NCI-H1436 (cell line): ENCODE results near the gene MGAT5.
"Not testable (repeated sequence)": the region's sequence is repeated elsewhere in the genome, so short reads cannot be mapped to it uniquely, and the experiment has no call there.

Source experiments
- DNase-seq: peaks from one replicate; lab custom pipeline; 2025; lab: John Stamatoyannopoulos, UW

Gene MGAT5

DNA sequence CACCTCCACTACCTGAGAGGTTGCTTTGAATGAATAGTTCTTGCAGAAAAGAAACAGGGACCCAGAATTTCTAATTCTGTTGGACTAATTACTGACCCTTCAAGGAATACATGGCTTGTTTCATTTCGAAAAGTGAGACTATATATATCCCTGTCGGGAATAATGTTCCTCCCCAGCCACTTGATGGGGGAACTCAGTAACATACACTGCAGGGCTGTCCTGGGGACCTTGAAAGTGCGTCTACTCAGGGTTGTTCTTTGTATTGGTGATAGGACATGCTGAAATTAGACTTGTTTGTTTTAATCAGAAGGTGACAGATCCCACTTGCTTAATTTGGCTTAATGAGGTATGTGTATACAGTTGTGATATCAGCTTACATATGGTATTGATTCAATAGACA, 25.5 kb downstream of the MGAT5 start:
- DNase-seq: no peak

DNA sequence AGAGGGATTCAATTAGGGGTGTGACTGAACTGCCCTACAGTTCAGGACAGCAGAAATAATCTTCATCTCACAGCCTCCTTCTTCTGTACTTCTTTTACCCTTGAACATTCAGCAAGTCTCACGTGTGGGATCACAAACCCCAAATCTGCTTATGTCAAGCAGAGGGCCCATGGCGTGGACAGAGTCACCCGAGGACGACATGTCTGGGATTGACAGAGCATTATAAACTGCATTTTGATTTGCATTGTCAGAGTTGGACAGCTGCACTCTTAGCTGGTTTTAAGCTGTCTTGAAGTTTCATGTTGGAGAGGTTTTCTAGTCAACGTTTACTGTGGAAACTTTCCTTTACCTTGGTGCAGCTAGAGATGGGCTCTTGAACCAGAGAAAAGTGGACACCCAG, 26.4 kb downstream of the MGAT5 start:
- DNase-seq: no peak

DNA sequence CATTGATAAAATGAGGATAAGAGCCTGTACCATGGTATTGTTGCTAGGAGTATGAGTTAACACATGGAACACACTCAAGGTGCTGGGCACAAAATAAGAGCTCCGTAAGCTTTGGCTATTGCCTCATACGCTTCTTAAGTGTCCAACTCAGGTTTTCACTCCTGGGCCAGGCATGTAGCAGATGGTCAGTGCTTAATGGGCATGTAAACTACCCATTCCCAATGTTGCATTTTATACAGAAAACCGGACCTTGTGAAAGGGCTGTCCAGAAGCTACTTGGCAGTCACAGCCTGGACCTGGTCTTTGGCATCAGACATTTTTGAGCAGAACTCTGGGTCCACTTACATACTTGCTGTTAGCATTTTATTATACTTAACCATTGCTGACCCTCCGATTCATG, 26.9 kb downstream of the MGAT5 start:
- DNase-seq: no peak

DNA sequence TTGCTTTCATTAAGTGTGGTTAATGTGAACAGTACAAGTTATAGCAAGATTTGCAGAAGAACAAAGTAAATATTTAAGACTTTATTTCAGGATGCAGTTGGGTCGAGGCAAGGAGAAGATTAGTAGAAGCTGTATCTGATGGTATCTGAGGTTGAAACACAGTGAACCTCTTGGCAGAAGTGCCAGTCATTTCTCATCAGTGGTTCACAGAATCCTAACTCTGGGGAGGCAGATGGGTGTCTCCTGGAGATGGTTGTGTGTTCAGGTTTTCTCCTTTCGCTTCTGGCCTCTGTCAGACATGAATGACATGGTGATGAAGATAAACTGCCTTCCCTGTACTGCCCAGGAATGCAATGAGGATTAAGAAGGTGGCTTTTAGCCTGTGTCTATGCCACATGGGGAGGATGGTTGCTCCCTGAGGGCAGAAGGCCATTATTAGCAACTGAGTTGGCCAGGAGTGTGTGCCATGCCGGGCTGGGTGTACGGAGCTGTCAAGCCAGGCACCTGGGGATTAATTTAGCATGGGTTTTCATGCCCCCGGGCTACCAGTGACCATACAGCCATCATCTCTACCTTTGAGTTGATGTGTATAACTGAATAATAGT, 28.0 kb downstream of the MGAT5 start:
- no peak for DNase-seq

DNA sequence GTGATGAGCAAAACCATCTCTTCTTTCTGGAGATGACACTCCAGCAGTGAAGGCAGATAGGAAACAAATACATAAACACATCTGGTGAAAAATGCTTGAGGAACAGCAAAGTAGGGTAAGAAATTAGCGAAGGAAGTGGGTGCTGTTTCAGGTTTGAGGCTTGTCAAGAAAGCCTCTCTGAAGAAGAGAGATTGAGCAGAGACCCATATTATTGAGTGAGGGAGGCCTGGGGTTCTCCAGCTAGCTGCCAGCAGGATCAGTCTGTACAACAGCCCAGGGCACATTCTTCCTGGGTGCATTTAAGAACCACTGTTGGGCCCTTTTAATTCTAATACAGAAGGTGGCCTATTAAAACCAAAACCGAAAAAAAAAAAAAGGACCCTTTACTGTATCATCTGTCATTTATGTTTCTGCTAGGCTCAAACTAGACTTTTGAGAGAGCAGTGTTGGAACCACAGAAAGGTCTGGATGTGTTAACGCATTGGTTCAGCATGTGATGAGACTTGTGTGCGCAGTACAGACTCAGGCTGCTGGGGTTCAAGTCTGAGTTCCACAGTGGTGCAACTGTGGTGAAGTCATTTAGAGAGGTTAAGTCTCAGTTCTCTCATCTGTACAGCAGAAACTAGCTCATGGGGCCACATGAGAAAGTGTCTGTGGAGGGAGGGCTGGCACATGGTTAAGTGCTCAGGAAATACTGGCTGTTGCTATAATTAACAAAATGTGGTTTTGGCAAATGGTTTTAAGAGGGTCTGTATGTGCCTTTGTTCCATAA, 28.9 kb downstream of the MGAT5 start:
- no peak for DNase-seq

DNA sequence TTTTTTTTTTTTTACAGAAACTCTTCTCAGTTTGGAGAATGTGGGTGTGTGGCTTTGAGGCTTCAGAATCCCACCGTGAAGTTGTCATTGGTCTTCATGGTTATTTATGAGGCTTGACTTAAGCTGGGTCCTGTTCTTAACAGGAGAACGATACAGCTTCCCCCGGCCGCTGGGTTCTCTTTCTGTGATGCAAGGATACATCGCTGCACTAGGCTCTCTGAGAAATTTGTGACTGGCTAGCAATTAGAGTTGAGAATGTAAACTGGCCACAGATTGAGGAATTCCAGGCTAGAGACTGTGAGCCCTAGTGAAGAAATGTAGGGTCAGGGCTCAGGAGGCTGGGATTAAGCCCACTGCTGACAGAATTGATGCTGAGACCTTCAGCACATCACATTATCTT, 29.8 kb downstream of the MGAT5 start:
- DNase-seq: no peak

DNA sequence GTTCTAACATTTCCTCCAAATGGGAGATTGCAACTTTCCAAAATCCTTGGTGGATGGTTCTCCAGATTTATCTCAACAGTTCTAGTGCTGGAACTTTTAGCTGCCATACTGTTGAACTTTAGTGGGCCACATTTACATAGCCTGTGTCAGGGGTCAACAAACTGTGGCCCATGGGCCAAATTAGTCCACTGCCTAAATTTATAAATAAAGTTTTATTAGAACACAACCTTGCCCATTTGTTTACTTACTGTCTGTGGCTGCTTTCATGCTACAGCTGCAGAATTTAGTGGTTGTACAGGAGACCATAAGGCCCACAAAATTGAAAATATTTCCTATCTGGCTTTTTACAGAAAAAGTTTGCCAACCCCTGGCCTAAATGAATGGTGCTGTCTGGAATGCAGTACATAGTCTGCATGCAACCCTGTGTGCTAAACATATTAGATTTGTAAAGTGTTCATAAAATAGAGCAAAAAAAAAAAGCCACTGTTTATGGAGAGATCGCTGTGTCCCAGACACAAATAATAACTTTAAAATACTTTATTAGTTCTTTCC, 30.3 kb downstream of the MGAT5 start:
- DNase-seq: no peak

- DNase-seq: no peak
Measured at GRCh38 chr2:134287323-134287722, 33.5 kb downstream of the MGAT5 start.

DNA sequence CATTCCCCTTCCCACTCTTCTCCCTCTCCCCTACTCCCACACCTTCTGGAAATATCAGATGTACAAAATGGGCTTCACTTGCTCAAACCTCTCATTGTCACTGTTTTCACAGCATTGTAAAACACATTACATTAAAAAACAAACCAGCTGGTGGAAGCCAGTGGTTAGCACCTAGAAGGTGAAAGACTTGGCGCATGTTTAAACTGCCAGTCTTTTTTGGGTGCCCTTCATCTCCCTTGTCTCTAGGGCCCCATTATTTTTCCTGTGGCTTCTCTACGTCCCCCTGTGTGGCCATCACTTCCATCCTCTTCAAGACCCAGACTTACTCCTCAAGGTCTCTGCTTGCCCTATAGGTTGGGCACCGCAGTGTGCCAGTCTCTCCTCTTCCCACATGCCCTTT, 34.9 kb downstream of the MGAT5 start:
- DNase-seq: no peak

GRCh38 chr2:134289225-134289624, 35.4 kb downstream of the MGAT5 start:
- no peak for DNase-seq

DNA sequence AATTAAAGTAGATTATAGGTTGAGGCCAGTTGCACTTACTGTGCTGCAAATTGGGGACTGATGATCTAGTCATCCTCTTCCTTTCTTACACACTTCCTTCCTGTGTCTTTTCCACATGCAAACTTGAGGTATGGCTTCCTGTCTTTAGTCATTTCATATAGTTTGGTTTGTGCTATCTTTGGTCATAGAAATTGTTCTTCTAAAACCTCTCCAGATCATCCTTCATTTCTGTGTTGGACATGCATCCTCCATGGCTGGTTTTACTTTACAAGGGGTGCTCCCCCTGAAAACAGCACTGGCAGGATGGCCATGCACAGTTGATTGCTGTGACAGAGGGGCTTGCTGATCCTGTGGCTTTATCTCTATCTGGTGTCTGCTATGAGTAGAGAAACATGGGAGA, 36.5 kb downstream of the MGAT5 start:
- DNase-seq: no peak

DNA sequence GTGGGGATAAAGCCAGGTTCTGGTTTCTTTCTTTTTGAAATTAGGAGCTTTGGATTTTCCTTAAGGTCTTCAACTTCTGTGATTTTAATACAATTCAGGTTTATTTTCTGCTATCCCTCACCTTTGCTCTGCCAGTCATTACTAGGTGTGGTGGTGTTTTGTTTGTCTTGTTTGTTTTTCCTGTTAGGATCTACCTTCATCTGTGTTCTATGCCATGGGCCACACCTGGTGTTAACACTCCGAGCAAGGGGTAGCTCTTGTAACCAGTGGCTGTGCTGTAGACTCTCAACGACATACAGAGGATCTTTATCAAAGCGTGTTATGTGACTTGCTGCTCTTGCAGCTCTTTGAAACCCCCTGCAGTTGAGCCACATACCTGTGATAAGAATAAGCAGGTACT, 38.6 kb downstream of the MGAT5 start:
- no peak for DNase-seq

- DNase-seq: no peak
Measured at GRCh38 chr2:134293719-134294537, 40.1 kb downstream of the MGAT5 start.

DNA sequence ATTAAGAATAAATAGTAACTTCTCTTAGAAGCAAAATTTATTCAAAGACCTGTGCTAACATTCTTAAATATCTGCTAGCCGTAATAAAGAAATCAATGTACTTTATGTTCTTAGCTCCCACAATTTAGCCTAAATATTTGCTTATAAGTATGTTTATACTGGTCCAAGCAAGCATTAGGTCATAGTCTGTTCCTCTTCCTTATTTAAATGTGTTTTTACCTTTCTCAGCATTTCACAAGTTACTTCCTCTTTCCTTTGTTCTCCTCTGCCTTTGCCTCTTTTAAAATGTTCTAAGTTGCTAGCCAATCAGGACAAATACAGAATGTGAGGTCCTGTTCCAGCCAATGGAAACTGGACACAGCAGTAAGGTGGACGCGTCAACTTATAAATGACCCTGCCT, 40.7 kb downstream of the MGAT5 start:
- DNase-seq: not testable (repeated sequence)

DNA sequence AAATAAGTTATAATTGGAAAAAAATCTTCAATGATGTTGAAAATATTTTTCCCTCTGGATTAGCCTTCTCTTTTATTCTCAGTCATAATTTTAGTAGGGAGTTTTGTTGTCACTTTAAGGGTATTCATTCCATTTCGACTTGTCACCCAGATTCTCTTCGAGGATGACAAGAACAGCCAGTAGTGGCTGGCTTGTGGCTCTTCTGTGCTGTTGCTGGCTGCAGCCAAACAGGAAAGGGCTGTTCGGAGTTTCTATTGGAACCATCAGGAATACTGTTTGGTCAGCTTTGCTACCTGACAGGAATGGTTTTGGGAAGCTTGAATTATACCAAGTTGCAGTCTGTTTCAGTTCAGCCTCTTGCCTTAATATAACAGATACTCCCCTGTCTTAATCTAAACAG, 41.6 kb downstream of the MGAT5 start:
- no peak for DNase-seq

- DNase-seq: no peak
Measured at GRCh38 chr2:134296301-134296700, 42.4 kb downstream of the MGAT5 start.

DNA sequence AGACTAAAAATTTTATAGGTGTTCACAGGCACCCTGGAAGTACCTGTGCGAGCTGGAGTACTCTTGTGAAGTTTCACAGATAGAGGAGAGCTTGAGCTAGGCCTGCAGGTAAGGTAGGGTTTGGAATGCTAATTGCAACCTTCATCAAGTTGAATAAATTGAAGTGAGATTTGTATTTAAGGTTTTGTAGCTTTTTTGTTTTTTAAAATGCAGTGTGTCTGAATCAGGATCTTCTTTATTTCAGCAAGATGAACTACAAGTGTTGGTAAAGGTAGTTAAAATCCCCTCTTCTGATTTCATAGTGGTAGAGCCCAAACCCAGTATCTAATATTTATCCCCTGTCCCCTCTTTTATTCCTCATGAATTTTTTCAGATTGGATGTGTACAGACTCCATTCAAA, 45.5 kb downstream of the MGAT5 start:
- DNase-seq: no peak

DNA sequence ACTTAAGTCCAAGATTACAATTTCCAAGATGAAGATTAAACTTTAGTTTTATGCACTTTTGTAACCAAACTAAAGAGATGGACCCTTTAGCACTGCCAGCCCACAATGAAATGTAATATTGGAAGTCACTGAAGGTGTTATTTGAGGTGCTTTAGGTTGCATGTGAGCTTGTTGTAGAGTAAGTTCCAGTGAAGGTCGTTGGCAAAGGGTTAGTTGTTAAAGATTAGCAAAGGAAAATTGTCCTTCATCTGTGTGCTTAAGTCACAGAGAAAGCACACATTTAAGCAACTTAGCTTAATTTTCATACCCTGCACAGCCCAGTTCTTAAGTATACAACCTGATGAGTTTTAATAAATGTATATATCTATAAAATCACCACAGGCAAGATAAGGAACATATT, 46.7 kb downstream of the MGAT5 start:
- no peak for DNase-seq

DNA sequence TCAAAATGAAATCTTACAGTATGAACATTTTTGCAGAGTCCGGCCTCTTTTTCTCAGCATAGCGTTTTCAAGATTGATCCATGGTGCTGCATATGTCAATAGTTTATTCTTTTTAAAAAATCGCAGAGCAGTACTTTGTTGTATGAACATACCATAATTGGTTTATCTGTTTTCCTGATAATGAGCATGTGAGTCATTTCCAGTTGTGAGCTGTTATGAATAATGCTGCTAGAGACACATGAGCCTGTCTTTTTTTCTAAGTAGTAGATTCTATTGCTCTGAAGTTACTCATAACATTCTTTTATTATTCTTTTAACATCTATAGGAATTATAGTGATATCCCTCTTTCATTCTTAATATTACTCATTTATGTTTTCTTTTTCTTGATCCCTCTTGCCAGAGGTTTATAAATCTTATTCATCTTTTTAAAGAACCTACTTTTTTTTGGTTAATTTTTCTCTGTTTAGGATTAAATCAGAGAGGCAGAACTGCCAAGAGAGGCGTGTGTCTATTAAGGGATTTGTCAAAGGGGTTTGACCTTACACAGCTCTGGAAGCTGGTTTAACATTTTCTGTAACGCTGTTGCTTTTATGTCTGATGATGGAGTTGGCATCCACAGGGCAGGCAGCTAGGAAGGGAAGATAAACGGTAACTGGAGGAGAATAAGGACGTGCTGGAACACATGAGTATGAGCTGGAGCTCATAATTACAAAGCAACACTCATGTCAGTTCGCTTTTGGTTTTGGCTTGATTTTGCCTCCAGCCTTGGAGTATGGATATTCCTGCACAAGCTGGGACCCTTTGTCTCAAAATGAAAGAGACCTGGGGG, 47.4 kb downstream of the MGAT5 start:
- DNase-seq: no peak

DNA sequence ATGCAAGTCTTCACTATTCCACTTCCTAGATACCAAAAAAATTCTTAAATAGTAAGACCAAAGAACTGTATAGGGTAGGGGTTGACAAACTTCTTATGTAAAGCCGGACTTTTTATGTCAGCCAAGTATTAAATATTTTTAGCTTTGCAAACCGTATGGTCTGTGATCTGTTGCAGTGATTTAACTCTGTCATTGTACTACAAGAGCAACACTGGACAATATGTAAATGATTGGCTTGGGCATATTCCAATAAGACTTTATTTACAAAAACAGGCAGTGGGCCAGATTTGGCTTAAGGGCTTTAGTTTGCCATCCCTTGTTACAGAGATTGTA, 48.0 kb downstream of the MGAT5 start:
- DNase-seq: no peak

GRCh38 chr2:134304394-134305108, 50.7 kb downstream of the MGAT5 start:
- DNase-seq: no peak
